IPS-20b (cell line): Measurements from ENCODE around the gene PSEN1.
A peak's percentile ranks its signal among the peaks of the same experiment; 100 is the strongest.

Source experiments
- H3K27ac ChIP-seq: one replicate; pipeline ENCODE4 v1.5.1; 2013; ENCODE audit warnings: low read length
- H3K27me3 ChIP-seq: 2 replicates; pipeline ENCODE4 v1.6.1; 2013; ENCODE audit warnings: mild to moderate bottlenecking, low read length, inconsistent platforms; ENCODE audit not compliant: insufficient read depth
- H3K36me3 ChIP-seq: 2 replicates; pipeline ENCODE4 v1.6.1; 2013; ENCODE audit warnings: low read depth, mild to moderate bottlenecking, inconsistent platforms, low read length, moderate library complexity; ENCODE audit not compliant: insufficient read depth
- H3K4me1 ChIP-seq: 2 replicates; pipeline ENCODE4 v1.6.1; 2013; ENCODE audit warnings: mild to moderate bottlenecking, control low read depth, inconsistent platforms, low read length, moderate library complexity; ENCODE audit not compliant: insufficient read depth
- H3K4me3 ChIP-seq: 2 replicates; pipeline ENCODE4 v1.5.1; 2013; ENCODE audit warnings: mild to moderate bottlenecking, low read length, inconsistent platforms
- H3K9ac ChIP-seq: 2 replicates; pipeline ENCODE4 v1.6.1; 2013; ENCODE audit warnings: low read depth, mild to moderate bottlenecking, inconsistent platforms, low read length, moderate library complexity
- H3K9me3 ChIP-seq: 2 replicates; pipeline ENCODE4 v1.6.1; 2013; ENCODE audit warnings: mild to moderate bottlenecking, low read depth, low read length, inconsistent platforms; ENCODE audit not compliant: insufficient read depth

PSEN1 gene

GRCh38 chr14:73136387-73137225, at the start of gene PSEN1:
Gene PSEN1, plus strand, starts transcription at chr14:73136507. Its CDS starts 11,513 bp downstream, at chr14:73148020.
- Histone ChIP-seq H3K27ac (no peak within 1 kb of the TSS), H3K9me3 (no peaks in the 10 kb centered on the region), H3K4me3 (peak within 1 kb of the TSS; percentile 85), H3K27me3 (no peaks in the 10 kb centered on the region), H3K36me3 (no peaks in the 10 kb centered on the region), H3K9ac (peak within 1 kb of the TSS; percentile 81), H3K4me1 (peaks cover 7% of the 10 kb centered on the region)

GRCh38 chr14:73091044-73091443, 45.3 kb upstream of the PSEN1 start:
- H3K9me3 ChIP-seq: no peaks in the 10 kb centered on the region
- no peak overlapping the region for H3K27ac ChIP-seq
- no peaks in the 10 kb centered on the region for H3K27me3 ChIP-seq
- no peak overlapping the region for H3K4me3 ChIP-seq
- H3K36me3 ChIP-seq: peaks cover 85% of the 10 kb centered on the region
- H3K9ac ChIP-seq: no peak overlapping the region
- H3K4me1 ChIP-seq: peaks cover 7% of the 10 kb centered on the region; the same call in 1 of the 2 replicates

- Histone ChIP-seq H3K36me3 (peaks cover 87% of the 10 kb centered on the region), H3K4me3 (no peak overlapping the region), H3K27me3 (no peaks in the 10 kb centered on the region), H3K9me3 (no peaks in the 10 kb centered on the region), H3K9ac (no peak overlapping the region), H3K4me1 (peaks cover 9% of the 10 kb centered on the region; the same call in 1 of the 2 replicates), H3K27ac (no peak overlapping the region)
These were observed 38.9 kb upstream of the PSEN1 start for GRCh38 chr14:73097421-73097820.

- Histone ChIP-seq H3K36me3 (peaks cover 97% of the 10 kb centered on the region), H3K27ac (no peak overlapping the region), H3K4me3 (no peak overlapping the region), H3K9me3 (no peaks in the 10 kb centered on the region), H3K9ac (no peak overlapping the region), H3K27me3 (no peaks in the 10 kb centered on the region), H3K4me1 (peaks cover 2% of the 10 kb centered on the region; the same call in 1 of the 2 replicates)
These were observed 36.0 kb upstream of the PSEN1 start for GRCh38 chr14:73100334-73100733.

- Histone ChIP-seq H3K27ac (no peak overlapping the region), H3K27me3 (no peaks in the 10 kb centered on the region), H3K4me3 (no peak overlapping the region), H3K36me3 (peaks cover 100% of the 10 kb centered on the region), H3K9ac (no peak overlapping the region), H3K9me3 (no peaks in the 10 kb centered on the region), H3K4me1 (no peaks in the 10 kb centered on the region)
These were observed 33.4 kb upstream of the PSEN1 start for GRCh38 chr14:73102806-73103497.

GRCh38 chr14:73105050-73105449, 31.3 kb upstream of the PSEN1 start:
- H3K4me1 ChIP-seq: no peaks in the 10 kb centered on the region
- peaks cover 99% of the 10 kb centered on the region for H3K36me3 ChIP-seq
- H3K9me3 ChIP-seq: no peaks in the 10 kb centered on the region
- no peaks in the 10 kb centered on the region for H3K27me3 ChIP-seq
- H3K9ac ChIP-seq: no peak overlapping the region
- no peak overlapping the region for H3K4me3 ChIP-seq
- H3K27ac ChIP-seq: no peak overlapping the region

- Histone ChIP-seq H3K27me3 (no peaks in the 10 kb centered on the region), H3K27ac (no peak overlapping the region), H3K4me3 (no peak overlapping the region), H3K4me1 (no peaks in the 10 kb centered on the region), H3K9ac (no peak overlapping the region), H3K9me3 (no peaks in the 10 kb centered on the region), H3K36me3 (peaks cover 99% of the 10 kb centered on the region)
These were observed 30.6 kb upstream of the PSEN1 start for GRCh38 chr14:73105727-73106126.

GRCh38 chr14:73116079-73116665, 20.1 kb upstream of the PSEN1 start:
- no peaks in the 10 kb centered on the region for H3K4me1 ChIP-seq
- peaks cover 97% of the 10 kb centered on the region for H3K36me3 ChIP-seq
- H3K27me3 ChIP-seq: no peaks in the 10 kb centered on the region
- H3K9me3 ChIP-seq: no peaks in the 10 kb centered on the region
- no peak overlapping the region for H3K27ac ChIP-seq
- no peak overlapping the region for H3K4me3 ChIP-seq
- no peak overlapping the region for H3K9ac ChIP-seq

GRCh38 chr14:73124180-73124894, 12.0 kb upstream of the PSEN1 start:
- no peak overlapping the region for H3K27ac ChIP-seq
- no peaks in the 10 kb centered on the region for H3K27me3 ChIP-seq
- no peaks in the 10 kb centered on the region for H3K9me3 ChIP-seq
- peaks cover 51% of the 10 kb centered on the region for H3K36me3 ChIP-seq
- H3K4me1 ChIP-seq: peaks cover 35% of the 10 kb centered on the region; the same call in 1 of the 2 replicates
- H3K4me3 ChIP-seq: no peak overlapping the region
- H3K9ac ChIP-seq: no peak overlapping the region

- Histone ChIP-seq H3K27ac (no peak overlapping the region), H3K9ac (no peak overlapping the region), H3K4me3 (no peak overlapping the region), H3K4me1 (peaks cover 35% of the 10 kb centered on the region; the same call in 1 of the 2 replicates), H3K27me3 (no peaks in the 10 kb centered on the region), H3K36me3 (peaks cover 43% of the 10 kb centered on the region), H3K9me3 (no peaks in the 10 kb centered on the region)
These were observed 11.1 kb upstream of the PSEN1 start for GRCh38 chr14:73125169-73125588.

GRCh38 chr14:73125746-73126145, 10.6 kb upstream of the PSEN1 start:
- Histone ChIP-seq H3K36me3 (peaks cover 37% of the 10 kb centered on the region), H3K27me3 (no peaks in the 10 kb centered on the region), H3K4me1 (peaks cover 35% of the 10 kb centered on the region; the same call in 1 of the 2 replicates), H3K27ac (no peak overlapping the region), H3K9me3 (no peaks in the 10 kb centered on the region), H3K4me3 (peak overlapping the region; percentile 41; the same call in 1 of the 2 replicates), H3K9ac (0 out of 2 replicates have a peak overlapping the region, but pooled peaks have one; percentile 23)
